HepG2 (cell line): Measurements from ENCODE around the gene JAGN1. TPM values are rescaled to one million over a fixed set of nuclear protein-coding genes. Genes with fewer than 3 reads are reported as not detected.

ENCODE experiments used
- AHR ChIP-seq: IDR thresholded peaks from 2 replicates; pipeline ENCODE4 v1.6.1; 2018; ENCODE audit warnings: missing genetic modification reagents, missing compliant biosample characterization
- ATRX ChIP-seq: sonication (generic); formaldehyde crosslinking; IDR thresholded peaks from 2 replicates; pipeline ENCODE4 v1.4.0; 2020; ENCODE audit warnings: missing genetic modification reagents, borderline replicate concordance
- CENPX ChIP-seq: sonication (generic); formaldehyde crosslinking; IDR thresholded peaks from 2 replicates; pipeline ENCODE4 v1.9.0; 2021; ENCODE audit warnings: mild to moderate bottlenecking, missing genetic modification reagents, moderate library complexity
- KLF11 ChIP-seq: IDR thresholded peaks from 2 replicates; pipeline ENCODE4 v1.6.1; 2016; ENCODE audit warnings: missing compliant biosample characterization
- MAX ChIP-seq: IDR thresholded peaks from 2 replicates; pipeline ENCODE4 v1.6.1; 2012; ENCODE audit warnings: inconsistent platforms
- POLR2A ChIP-seq, 2 experiments: IDR thresholded peaks; 2 replicates each; pipeline ENCODE4 v1.6.1; 2011; ENCODE audit warnings: low read depth in 2 of 2, low read length in 2 of 2, mild to moderate bottlenecking in 1 of 2, moderate library complexity in 1 of 2; ENCODE audit not compliant: insufficient read depth in 1 of 2
- RNF219 ChIP-seq: sonication (generic); formaldehyde crosslinking; IDR thresholded peaks from 2 replicates; pipeline ENCODE4 v1.5.0; 2020; ENCODE audit warnings: mild to moderate bottlenecking, missing genetic modification reagents
- SNAPC4 ChIP-seq: sonication (generic); formaldehyde crosslinking; IDR thresholded peaks from 2 replicates; pipeline ENCODE4 v1.4.0; 2020; ENCODE audit warnings: mild to moderate bottlenecking, missing genetic modification reagents
- ZNF337 ChIP-seq: sonication (generic); formaldehyde crosslinking; IDR thresholded peaks from 2 replicates; pipeline ENCODE4 v1.5.1; 2020; ENCODE audit warnings: missing genetic modification reagents, low read depth, mild to moderate bottlenecking, borderline replicate concordance
- ZNF350 ChIP-seq: sonication (generic); formaldehyde crosslinking; IDR thresholded peaks from 2 replicates; pipeline ENCODE4 v1.4.0; 2020; ENCODE audit warnings: mild to moderate bottlenecking, low read depth, missing genetic modification reagents, borderline replicate concordance
- ZNF510 ChIP-seq: sonication (generic); formaldehyde crosslinking; IDR thresholded peaks from 2 replicates; pipeline ENCODE4 v1.4.0; 2020; ENCODE audit warnings: low read depth, mild to moderate bottlenecking, missing genetic modification reagents
- ZNF557 ChIP-seq: sonication (generic); formaldehyde crosslinking; IDR thresholded peaks from 2 replicates; pipeline ENCODE4 v1.4.0; 2020; ENCODE audit warnings: missing genetic modification reagents
- polyA plus RNA-seq, 8 experiments: library from polyadenylated mRNA; depleted of rRNA in 3 of 8; stranded (reverse) in 7 of 8; unstranded in 1 of 8; fragments of >200 nt; fragmentation: Illumina TruSeq in 4 of 8; extraction: Trizol in 4 of 8; gene quantifications; 2 replicates each; pipeline versions ENCODE4 v1.2.1 to v1.2.3, GENCODE V29; 2011 to 2016; ENCODE audit warnings: low read depth in 4 of 8, missing spikeins in 1 of 8, mixed read lengths in 1 of 8; ENCODE audit not compliant: insufficient read depth in 1 of 8
- total RNA-seq, 5 experiments: library from RNA; depleted of rRNA; stranded (reverse); fragments of >200 nt; fragmentation: Illumina TruSeq; extraction: Trizol; gene quantifications; 2 replicates each; pipeline ENCODE4 v1.2.3, GENCODE V29; 2016; ENCODE audit warnings: low read depth in 1 of 5
- TF ChIP-seq, protein P1 (sequence below): sonication (generic); formaldehyde crosslinking; conservative IDR thresholded peaks from 2 replicates; pipeline ENCODE4 v1.4.0; 2020; ENCODE audit warnings: missing genetic modification reagents

JAGN1 gene
- total and polyA plus RNA-seq, 2 of the 13 experiments (the other 11 are each of a cell fraction or from before 2014, with no cell fraction given) = 49.9 to 50.9 TPM

DNA sequence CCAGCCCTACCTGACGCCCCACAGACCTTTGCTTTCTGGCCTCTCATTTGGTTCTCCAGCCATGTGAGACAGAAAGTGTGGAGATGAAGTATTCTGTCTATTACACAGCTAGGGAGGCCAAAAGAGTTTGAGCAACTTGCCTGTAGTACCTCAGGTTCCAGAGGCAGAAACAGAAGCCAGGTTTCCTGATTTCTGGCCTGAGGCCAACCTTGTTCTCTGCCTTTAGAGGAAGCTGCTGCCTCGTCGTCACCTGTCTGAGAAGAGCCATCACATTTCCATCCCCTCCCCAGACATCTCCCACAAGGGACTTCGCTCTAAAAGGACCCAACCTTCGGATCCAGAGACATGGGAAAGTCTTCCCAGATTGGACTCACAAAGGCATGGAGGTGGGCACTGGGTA is 16.1 kb downstream of the JAGN1 start (continued):
- no peak for TF ChIP-seq ZNF337 (CRISPR knock-in tag)
- TF ChIP-seq ZNF557 (CRISPR knock-in tag) = no peak
- TF ChIP-seq ZNF350 (CRISPR knock-in tag) = no peak
- no peak for TF ChIP-seq RNF219
- TF ChIP-seq POLR2A (IDR thresholded peaks at IDR 0.05; ENCODE audit: insufficient read depth in 1 of 2, low read depth in 2 of 2, low read length in 2 of 2) = no peak
- TF ChIP-seq SNAPC4 (CRISPR knock-in tag) = no peak
- TF ChIP-seq, protein P1, sequence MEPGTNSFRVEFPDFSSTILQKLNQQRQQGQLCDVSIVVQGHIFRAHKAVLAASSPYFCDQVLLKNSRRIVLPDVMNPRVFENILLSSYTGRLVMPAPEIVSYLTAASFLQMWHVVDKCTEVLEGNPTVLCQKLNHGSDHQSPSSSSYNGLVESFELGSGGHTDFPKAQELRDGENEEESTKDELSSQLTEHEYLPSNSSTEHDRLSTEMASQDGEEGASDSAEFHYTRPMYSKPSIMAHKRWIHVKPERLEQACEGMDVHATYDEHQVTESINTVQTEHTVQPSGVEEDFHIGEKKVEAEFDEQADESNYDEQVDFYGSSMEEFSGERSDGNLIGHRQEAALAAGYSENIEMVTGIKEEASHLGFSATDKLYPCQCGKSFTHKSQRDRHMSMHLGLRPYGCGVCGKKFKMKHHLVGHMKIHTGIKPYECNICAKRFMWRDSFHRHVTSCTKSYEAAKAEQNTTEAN = no peak
- TF ChIP-seq MAX = no peak
- TF ChIP-seq ATRX (CRISPR knock-in tag) = no peak
- TF ChIP-seq AHR (CRISPR knock-in tag) = no peak
- no peak for TF ChIP-seq CENPX (CRISPR knock-in tag)
- no peak for TF ChIP-seq KLF11
- no peak for TF ChIP-seq ZNF510 (CRISPR knock-in tag)
